ENCODE measurements around the gene EMC7. TPM values are rescaled to one million over a fixed set of nuclear protein-coding genes. Genes with fewer than 3 reads are reported as not detected.

EMC7 gene
- 46.0 and 68.1 TPM in 2 replicates for total RNA-seq

GRCh38 chr15:34101366-34102174 is at the start of gene EMC7, which contains the start of gene PGBD4:
EMC7 (minus strand) TSS chr15:34101862; CDS start chr15:34101839, 23 bp downstream.
PGBD4 (plus strand) TSS chr15:34102083; CDS start chr15:34102532, 449 bp downstream.

GRCh38 chr15:34038871-34039789 is 62.5 kb downstream of the EMC7 start, which contains the start of gene AVEN:
AVEN (minus strand) TSS chr15:34039204; CDS start chr15:34039046, 158 bp downstream.

Other genes starting within 250 kb of the EMC7 start
- gene CHRM5, start 133.4 kb downstream of the EMC7 start, total RNA-seq, result under 0.01 TPM in 2 replicates
- gene AVEN, start 62.7 kb downstream of the EMC7 start, total RNA-seq, result 24.1 and 44.7 TPM in 2 replicates
- gene PGBD4, start 221 bp upstream of the EMC7 start, total RNA-seq, result 0.77 and 0.82 TPM in 2 replicates
- gene KATNBL1, start 108.2 kb upstream of the EMC7 start, total RNA-seq, result 19.9 and 32.3 TPM in 2 replicates
- 110 and 159 TPM in 2 replicates for gene EMC4, start 123.2 kb upstream of the EMC7 start, total RNA-seq
- gene SLC12A6, start 235.9 kb upstream of the EMC7 start, total RNA-seq, result 7.8 and 14.2 TPM in 2 replicates
- gene NOP10, start 241.3 kb upstream of the EMC7 start, total RNA-seq, result 161 and 224 TPM in 2 replicates
- not detected in 2 replicates for gene NUTM1, start 241.5 kb upstream of the EMC7 start, total RNA-seq

All from pericardium fibroblast (primary cell).